Measurements from ENCODE around the gene COIL.

Gene COIL

DNA sequence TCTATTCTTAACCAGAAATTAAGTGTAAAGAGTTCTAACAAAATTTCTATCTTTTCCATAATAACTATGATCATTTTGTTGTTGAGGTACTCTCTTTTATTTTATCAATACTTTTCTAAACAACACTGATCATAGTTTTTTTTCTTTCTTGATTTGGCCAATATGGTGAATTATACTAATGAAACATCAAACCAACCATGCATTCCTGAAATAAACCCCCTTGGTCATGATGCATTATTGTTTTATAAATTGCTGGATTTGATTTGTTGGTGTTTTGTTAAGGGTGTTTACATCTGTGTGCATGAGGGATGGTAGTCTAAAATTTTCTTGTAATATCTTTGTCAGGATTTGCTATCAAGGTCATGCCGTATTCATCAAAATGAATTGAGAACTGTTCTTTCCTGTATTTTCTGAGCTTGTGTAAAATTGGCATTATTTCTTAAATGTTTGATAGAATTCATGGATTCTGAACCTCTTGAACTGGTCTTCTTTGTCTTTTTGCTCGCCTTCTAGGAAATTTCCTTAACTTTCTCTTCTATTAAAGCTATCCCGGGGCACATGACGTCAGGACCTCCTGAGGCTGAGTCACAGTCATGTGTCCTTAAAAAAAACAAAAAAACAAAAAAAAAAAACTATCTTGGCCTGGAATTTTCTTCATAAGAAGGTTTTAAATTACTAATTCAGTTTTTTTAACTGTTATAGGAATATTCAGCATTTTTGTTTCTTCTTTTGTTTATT is 43.1 kb downstream of the COIL start:
- no peaks in the 10 kb centered on the region for H3K27me3 ChIP-seq (ENCODE audit: control insufficient read depth, insufficient read depth, low read length)
- no peak overlapping the region for H3K27ac ChIP-seq
- no peaks in the 10 kb centered on the region for H3K9me3 ChIP-seq (ENCODE audit: control insufficient read depth, low read length)
- no peak overlapping the region for H3K4me2 ChIP-seq (ENCODE audit: low read length)
- H3K4me1 ChIP-seq: no peaks in the 10 kb centered on the region
- no peak for TF ChIP-seq CTCF (IDR thresholded peaks at IDR 0.05)
- H3K4me3 ChIP-seq (ENCODE audit: low read depth, low read length): no peak overlapping the region
- no peak overlapping the region for H3K9ac ChIP-seq
- H3K36me3 ChIP-seq (ENCODE audit: control insufficient read depth, insufficient read depth, low read length): no peaks in the 10 kb centered on the region
- H3K79me2 ChIP-seq: peaks cover 3% of the 10 kb centered on the region
- H2AFZ ChIP-seq: no peak overlapping the region

DNA sequence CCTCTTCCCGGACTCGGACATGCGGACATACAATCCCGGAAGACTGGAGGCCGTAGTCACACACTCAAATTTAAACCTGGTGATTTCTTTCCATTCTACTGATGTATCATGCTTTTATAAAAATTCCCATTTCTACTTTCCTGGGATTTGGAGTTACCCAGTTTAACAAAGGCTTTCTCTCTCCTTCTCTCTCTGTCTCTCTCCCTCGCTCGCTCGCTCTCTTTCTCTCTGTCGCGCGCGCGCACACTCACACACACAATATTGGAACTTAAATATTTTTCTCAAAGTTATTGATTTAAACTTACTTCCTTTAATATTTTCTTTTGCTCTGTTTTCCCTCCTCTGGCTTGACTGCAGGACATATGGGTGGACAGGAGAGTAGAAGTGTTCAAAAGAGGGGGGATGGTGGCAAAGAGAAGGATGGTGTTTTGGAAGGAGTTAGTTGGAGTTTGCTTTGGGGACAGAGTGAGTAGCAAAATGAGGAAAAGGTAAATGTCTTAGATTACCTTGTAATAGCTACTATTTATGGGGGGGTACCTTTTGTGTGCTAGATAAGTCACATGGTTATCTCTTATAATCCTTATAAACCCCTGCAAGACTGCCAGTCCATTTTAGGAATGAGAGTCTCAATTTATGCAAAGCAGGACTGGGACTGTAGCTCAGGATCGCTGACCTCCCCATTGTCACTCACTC is 46.1 kb downstream of the COIL start:
- Histone ChIP-seq H3K4me1 (no peaks in the 10 kb centered on the region), H3K9ac (no peak overlapping the region), H3K4me2 (ENCODE audit: low read length) (peak overlapping the region; percentile 80), H3K36me3 (ENCODE audit: control insufficient read depth, insufficient read depth, low read length) (no peaks in the 10 kb centered on the region), H2AFZ (peak overlapping the region; percentile 98), H3K79me2 (peaks cover 3% of the 10 kb centered on the region), H3K4me3 (ENCODE audit: low read depth, low read length) (peak overlapping the region; percentile 90), H3K27ac (no peak overlapping the region), H3K9me3 (ENCODE audit: control insufficient read depth, low read length) (no peaks in the 10 kb centered on the region), H3K27me3 (ENCODE audit: control insufficient read depth, insufficient read depth, low read length) (no peaks in the 10 kb centered on the region)
- no peak for TF ChIP-seq CTCF (IDR thresholded peaks at IDR 0.05)

DNA sequence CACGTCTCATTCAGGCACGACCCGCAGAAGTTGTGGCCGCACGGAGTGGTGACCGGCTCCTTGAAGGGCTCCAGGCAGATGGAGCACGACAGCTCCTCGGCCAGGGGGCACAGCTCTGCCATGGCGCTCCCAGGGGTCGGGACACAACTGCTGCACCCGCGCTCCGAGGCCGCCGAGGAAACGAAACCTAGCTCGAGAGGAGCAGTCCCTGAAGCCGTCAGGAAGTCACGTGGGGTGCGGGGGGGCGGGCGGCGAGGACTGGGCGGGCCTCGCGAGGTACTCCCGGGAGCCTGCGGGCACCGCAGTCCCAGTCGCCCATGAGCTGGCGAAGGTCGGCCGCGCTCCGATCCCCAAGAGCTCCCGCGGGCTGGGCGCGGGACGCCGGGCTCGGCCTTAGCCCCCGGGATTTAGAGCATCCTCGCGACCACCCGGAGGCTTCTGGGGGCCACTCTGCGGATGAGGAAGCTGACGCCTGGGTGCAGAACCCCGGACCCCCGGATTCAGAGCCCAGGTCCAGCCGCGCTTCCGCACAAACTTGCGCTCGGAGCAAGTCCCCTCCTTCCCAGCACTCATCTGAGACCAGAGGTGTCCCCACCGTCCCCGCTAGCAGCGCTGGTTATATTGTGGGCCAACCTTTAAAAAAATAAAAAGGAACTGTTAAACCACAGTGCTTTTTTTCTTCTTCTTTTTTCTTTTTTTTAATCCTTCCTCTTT is 46.8 kb downstream of the COIL start, which contains the start of gene TRIM25:
Gene TRIM25 (minus strand): TSS at position 183 of the 714 bp plus-strand sequence. CDS start 61 bp downstream, at position 122.
- peak within 1 kb of the TSS; percentile 90 for H3K4me3 ChIP-seq (ENCODE audit: low read depth, low read length)
- TF ChIP-seq CTCF (IDR thresholded peaks at IDR 0.05): no peak
- peak within 1 kb of the TSS; percentile 80 for H3K4me2 ChIP-seq (ENCODE audit: low read length)
- H3K9me3 ChIP-seq (ENCODE audit: control insufficient read depth, low read length): no peaks in the 10 kb centered on the region
- peaks cover 3% of the 10 kb centered on the region for H3K79me2 ChIP-seq
- H3K4me1 ChIP-seq: no peaks in the 10 kb centered on the region
- no peaks in the 10 kb centered on the region for H3K36me3 ChIP-seq (ENCODE audit: control insufficient read depth, insufficient read depth, low read length)
- peak within 1 kb of the TSS; percentile 68 for H3K27ac ChIP-seq
- H2AFZ ChIP-seq: peak within 1 kb of the TSS; percentile 98
- peak within 1 kb of the TSS; percentile 2 for H3K9ac ChIP-seq
- no peaks in the 10 kb centered on the region for H3K27me3 ChIP-seq (ENCODE audit: control insufficient read depth, insufficient read depth, low read length)

DNA sequence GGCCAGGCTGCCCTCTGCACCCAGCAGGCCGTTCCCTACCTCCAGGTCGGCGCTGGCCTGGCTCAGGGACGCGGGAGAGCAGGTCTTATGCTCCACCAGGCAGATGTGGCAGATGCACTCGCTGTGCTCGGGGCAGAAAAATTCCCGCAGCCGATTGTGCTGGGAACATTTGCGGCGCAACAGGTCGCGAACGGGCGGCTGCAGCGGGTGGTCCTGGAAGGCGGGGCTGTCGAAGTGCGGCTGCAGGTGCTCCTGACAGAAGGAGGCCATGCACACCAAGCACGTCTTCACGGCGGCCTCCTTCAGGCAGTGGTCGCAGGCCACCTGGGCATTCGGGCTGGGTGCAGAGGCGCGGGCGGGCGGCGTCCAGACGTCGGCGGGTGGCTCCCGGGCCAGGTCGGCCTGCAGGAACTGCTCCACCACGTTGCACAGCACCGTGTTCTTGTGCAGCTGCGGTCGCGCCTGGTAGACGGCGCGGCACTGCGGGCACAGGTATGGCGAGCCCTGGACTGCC is 47.4 kb downstream of the COIL start:
- H3K27me3 ChIP-seq (ENCODE audit: control insufficient read depth, insufficient read depth, low read length): no peaks in the 10 kb centered on the region
- peak overlapping the region; percentile 68 for H3K27ac ChIP-seq
- peaks cover 3% of the 10 kb centered on the region for H3K79me2 ChIP-seq
- H3K4me3 ChIP-seq (ENCODE audit: low read depth, low read length): peak overlapping the region; percentile 90
- no peaks in the 10 kb centered on the region for H3K36me3 ChIP-seq (ENCODE audit: control insufficient read depth, insufficient read depth, low read length)
- peak overlapping the region; percentile 80 for H3K4me2 ChIP-seq (ENCODE audit: low read length)
- H2AFZ ChIP-seq: peak overlapping the region; percentile 98
- TF ChIP-seq CTCF (IDR thresholded peaks at IDR 0.05): no peak
- H3K4me1 ChIP-seq: no peaks in the 10 kb centered on the region
- no peaks in the 10 kb centered on the region for H3K9me3 ChIP-seq (ENCODE audit: control insufficient read depth, low read length)
- peak overlapping the region; percentile 2 for H3K9ac ChIP-seq
